ENCODE results near the gene IL1RAPL1.

The IL1RAPL1 gene

GRCh38 chrX:29851857-29852605 is 1264.8 kb downstream of the IL1RAPL1 start:
- in situ Hi-C loops (cut with MboI; ENCODE audit: low sequenced_read_pairs) = no loop called here

GRCh38 chrX:29852767-29853166 is 1265.5 kb downstream of the IL1RAPL1 start:
- in situ Hi-C loops (cut with MboI; ENCODE audit: low sequenced_read_pairs) = no loop called here

- in situ Hi-C loops (cut with MboI; ENCODE audit: low sequenced_read_pairs) = no loop called here
These were observed 1271.5 kb downstream of the IL1RAPL1 start for GRCh38 chrX:29858714-29859113.

- in situ Hi-C loops (cut with MboI; ENCODE audit: low sequenced_read_pairs) = no loop called here
These were observed 1275.0 kb downstream of the IL1RAPL1 start for GRCh38 chrX:29862126-29862677.

GRCh38 chrX:29867971-29868370 is 1280.7 kb downstream of the IL1RAPL1 start:
- in situ Hi-C loops (cut with MboI; ENCODE audit: low sequenced_read_pairs) = no loop called here

- in situ Hi-C loops (cut with MboI; ENCODE audit: low sequenced_read_pairs) = no loop called here
These were observed 1282.6 kb downstream of the IL1RAPL1 start for GRCh38 chrX:29869837-29870236.

- in situ Hi-C loops (cut with MboI; ENCODE audit: low sequenced_read_pairs) = no loop called here
These were observed 1283.4 kb downstream of the IL1RAPL1 start for GRCh38 chrX:29870608-29871007.

GRCh38 chrX:29872831-29873230 is 1285.6 kb downstream of the IL1RAPL1 start:
- in situ Hi-C loops (cut with MboI; ENCODE audit: low sequenced_read_pairs) = no loop called here

GRCh38 chrX:29876733-29877132 is 1289.5 kb downstream of the IL1RAPL1 start:
- in situ Hi-C loops (cut with MboI; ENCODE audit: low sequenced_read_pairs) = no loop called here

- in situ Hi-C loops (cut with MboI; ENCODE audit: low sequenced_read_pairs) = no loop called here
These were observed 1293.7 kb downstream of the IL1RAPL1 start for GRCh38 chrX:29880977-29881376.

- in situ Hi-C loops (cut with MboI; ENCODE audit: low sequenced_read_pairs) = no loop called here
These were observed 1302.8 kb downstream of the IL1RAPL1 start for GRCh38 chrX:29890004-29890403.

GRCh38 chrX:29890646-29891200 is 1303.5 kb downstream of the IL1RAPL1 start:
- in situ Hi-C loops (cut with MboI; ENCODE audit: low sequenced_read_pairs) = no loop called here

GRCh38 chrX:29902004-29902403 is 1314.8 kb downstream of the IL1RAPL1 start:
- in situ Hi-C loops (cut with MboI; ENCODE audit: low sequenced_read_pairs) = no loop called here

GRCh38 chrX:29903360-29903759 is 1316.1 kb downstream of the IL1RAPL1 start:
- in situ Hi-C loops (cut with MboI; ENCODE audit: low sequenced_read_pairs) = no loop called here

GRCh38 chrX:29911673-29912072 is 1324.4 kb downstream of the IL1RAPL1 start:
- in situ Hi-C loops (cut with MboI; ENCODE audit: low sequenced_read_pairs) = no loop called here

GRCh38 chrX:29913647-29914046 is 1326.4 kb downstream of the IL1RAPL1 start:
- in situ Hi-C loops (cut with MboI; ENCODE audit: low sequenced_read_pairs) = no loop called here

GRCh38 chrX:29922607-29923006 is 1335.4 kb downstream of the IL1RAPL1 start:
- in situ Hi-C loops (cut with MboI; ENCODE audit: low sequenced_read_pairs) = no loop called here

GRCh38 chrX:29926056-29926455 is 1338.8 kb downstream of the IL1RAPL1 start:
- in situ Hi-C loops (cut with MboI; ENCODE audit: low sequenced_read_pairs) = no loop called here

- in situ Hi-C loops (cut with MboI; ENCODE audit: low sequenced_read_pairs) = no loop called here
These were observed 1339.4 kb downstream of the IL1RAPL1 start for GRCh38 chrX:29926659-29927058.

- in situ Hi-C loops (cut with MboI; ENCODE audit: low sequenced_read_pairs) = no loop called here
These were observed 1348.2 kb downstream of the IL1RAPL1 start for GRCh38 chrX:29935455-29935854.

GRCh38 chrX:29940750-29941149 is 1353.5 kb downstream of the IL1RAPL1 start:
- in situ Hi-C loops (cut with MboI; ENCODE audit: low sequenced_read_pairs) = no loop called here

GRCh38 chrX:29941287-29941686 is 1354.0 kb downstream of the IL1RAPL1 start:
- in situ Hi-C loops (cut with MboI; ENCODE audit: low sequenced_read_pairs) = no loop called here

Data from HL-60/S4 treated with retinoic acid at 250 ng/mL for 4 days and 3 days (cell line).